Effector memory CD4-positive, alpha-beta T cell (primary cell): ENCODE measurements around the gene NHSL2.

Source experiments
- DNase-seq, 3 donors: peaks; one replicate each; pipeline ENCODE4 v3.0.0-alpha.2; 2020
- H3K27ac ChIP-seq: 2 replicates; pipeline ENCODE4 v1.7.0; 2013; ENCODE audit warnings: mild to moderate bottlenecking, low read length, moderate library complexity; ENCODE audit not compliant: insufficient read depth, poor library complexity, severe bottlenecking
- H3K27me3 ChIP-seq: replicated peaks from 2 replicates; pipeline ENCODE4 v1.7.0; 2013; ENCODE audit warnings: mild to moderate bottlenecking, low read length; ENCODE audit not compliant: insufficient read depth, control insufficient read depth, poor library complexity, severe bottlenecking
- H3K36me3 ChIP-seq: 2 replicates; pipeline ENCODE4 v1.7.0; 2013; ENCODE audit warnings: mild to moderate bottlenecking, low read length, moderate library complexity; ENCODE audit not compliant: control insufficient read depth, insufficient read depth
- H3K4me1 ChIP-seq: 2 replicates; pipeline ENCODE4 v1.7.0; 2013; ENCODE audit warnings: low read length, mild to moderate bottlenecking; ENCODE audit not compliant: control insufficient read depth, insufficient read depth, poor library complexity, severe bottlenecking
- H3K4me3 ChIP-seq: 2 replicates; pipeline ENCODE4 v1.7.0; 2013; ENCODE audit warnings: low read length, low read depth, mild to moderate bottlenecking; ENCODE audit not compliant: insufficient read depth, poor library complexity, severe bottlenecking
- H3K9me3 ChIP-seq: 2 replicates; pipeline ENCODE4 v1.7.0; 2013; ENCODE audit warnings: mild to moderate bottlenecking, low read length, moderate library complexity; ENCODE audit not compliant: control insufficient read depth

Gene NHSL2

GRCh38 chrX:72130156-72130761 lies 219.6 kb downstream of the NHSL2 start:
- Histone ChIP-seq H3K36me3 (no peaks in the 10 kb centered on the region), H3K4me3 (no peak overlapping the region), H3K27me3 (no peaks in the 10 kb centered on the region), H3K9me3 (no peaks in the 10 kb centered on the region), H3K4me1 (peaks cover 12% of the 10 kb centered on the region), H3K27ac (no peak overlapping the region)
- DNase-seq, result no peak

GRCh38 chrX:72130762-72131250 lies 220.2 kb downstream of the NHSL2 start:
- Histone ChIP-seq H3K9me3 (no peaks in the 10 kb centered on the region), H3K27ac (no peak overlapping the region), H3K27me3 (no peaks in the 10 kb centered on the region), H3K4me1 (peaks cover 9% of the 10 kb centered on the region), H3K36me3 (no peaks in the 10 kb centered on the region), H3K4me3 (no peak overlapping the region)
- no peak for DNase-seq

- Histone ChIP-seq H3K4me1 (peaks cover 2% of the 10 kb centered on the region), H3K36me3 (no peaks in the 10 kb centered on the region), H3K9me3 (no peaks in the 10 kb centered on the region), H3K27me3 (no peaks in the 10 kb centered on the region), H3K27ac (peak within 1 kb of the TSS; percentile 42), H3K4me3 (peak within 1 kb of the TSS; percentile 29)
- peak; percentile 55 to 60 (median 59) for DNase-seq
These were observed 221.0 kb downstream of the NHSL2 start, which contains the start of gene RTL5 for GRCh38 chrX:72131317-72132294. Gene RTL5, minus strand, starts transcription at chrX:72131915.

- no peaks in the 10 kb centered on the region for H3K36me3 ChIP-seq
- peak overlapping the region; percentile 25 for H3K27ac ChIP-seq
- H3K27me3 ChIP-seq, result no peaks in the 10 kb centered on the region
- H3K4me3 ChIP-seq, result peak overlapping the region; percentile 29
- DNase-seq, result no peak
- no peaks in the 10 kb centered on the region for H3K9me3 ChIP-seq
- H3K4me1 ChIP-seq, result no peaks in the 10 kb centered on the region
These were observed 221.8 kb downstream of the NHSL2 start for GRCh38 chrX:72132456-72132855.

GRCh38 chrX:72133851-72134546 lies 223.4 kb downstream of the NHSL2 start:
- H3K9me3 ChIP-seq, result no peaks in the 10 kb centered on the region
- H3K4me3 ChIP-seq, result no peak overlapping the region
- no peak for DNase-seq
- H3K4me1 ChIP-seq, result no peaks in the 10 kb centered on the region
- H3K27me3 ChIP-seq, result no peaks in the 10 kb centered on the region
- H3K36me3 ChIP-seq, result peaks cover 3% of the 10 kb centered on the region
- H3K27ac ChIP-seq, result no peak overlapping the region

GRCh38 chrX:72137846-72138495 lies 227.3 kb downstream of the NHSL2 start:
- H3K9me3 ChIP-seq, result no peaks in the 10 kb centered on the region
- H3K4me1 ChIP-seq, result peaks cover 2% of the 10 kb centered on the region
- H3K36me3 ChIP-seq, result peaks cover 8% of the 10 kb centered on the region
- H3K4me3 ChIP-seq, result no peak overlapping the region
- no peak for DNase-seq
- H3K27ac ChIP-seq, result no peak overlapping the region
- no peaks in the 10 kb centered on the region for H3K27me3 ChIP-seq

- DNase-seq, result no peak
- Histone ChIP-seq H3K36me3 (peaks cover 8% of the 10 kb centered on the region), H3K4me3 (no peak overlapping the region), H3K9me3 (no peaks in the 10 kb centered on the region), H3K27me3 (no peaks in the 10 kb centered on the region), H3K4me1 (peaks cover 5% of the 10 kb centered on the region), H3K27ac (no peak overlapping the region)
These were observed 228.9 kb downstream of the NHSL2 start for GRCh38 chrX:72139538-72139937.

- no peaks in the 10 kb centered on the region for H3K9me3 ChIP-seq
- H3K27me3 ChIP-seq, result no peaks in the 10 kb centered on the region
- DNase-seq, result no peak
- peaks cover 5% of the 10 kb centered on the region for H3K4me1 ChIP-seq
- H3K36me3 ChIP-seq, result peaks cover 8% of the 10 kb centered on the region
- no peak overlapping the region for H3K4me3 ChIP-seq
- no peak overlapping the region for H3K27ac ChIP-seq
These were observed 230.8 kb downstream of the NHSL2 start for GRCh38 chrX:72141372-72142004.

- Histone ChIP-seq H3K4me1 (peaks cover 5% of the 10 kb centered on the region), H3K36me3 (peaks cover 8% of the 10 kb centered on the region), H3K27ac (no peak overlapping the region)
These were observed 231.6 kb downstream of the NHSL2 start for GRCh38 chrX:72142094-72142793.

More at GRCh38 chrX:72142094-72142793, 231.6 kb downstream of the NHSL2 start:
- Histone ChIP-seq H3K4me3 (no peak overlapping the region), H3K9me3 (no peaks in the 10 kb centered on the region), H3K27me3 (no peaks in the 10 kb centered on the region)
- DNase-seq, result no peak
